GM21515 (cell line): ENCODE measurements around the gene C4orf50.
"Not testable (repeated sequence)": the region's sequence is repeated elsewhere in the genome, so short reads cannot be mapped to it uniquely, and the experiment has no call there.

Experiments used
- ATAC-seq: cut with Tn5 transposase; IDR thresholded peaks from one replicate; pipeline ENCODE4 v1.9.1; 2021; ENCODE audit not compliant: unreplicated experiment

The C4orf50 gene

DNA sequence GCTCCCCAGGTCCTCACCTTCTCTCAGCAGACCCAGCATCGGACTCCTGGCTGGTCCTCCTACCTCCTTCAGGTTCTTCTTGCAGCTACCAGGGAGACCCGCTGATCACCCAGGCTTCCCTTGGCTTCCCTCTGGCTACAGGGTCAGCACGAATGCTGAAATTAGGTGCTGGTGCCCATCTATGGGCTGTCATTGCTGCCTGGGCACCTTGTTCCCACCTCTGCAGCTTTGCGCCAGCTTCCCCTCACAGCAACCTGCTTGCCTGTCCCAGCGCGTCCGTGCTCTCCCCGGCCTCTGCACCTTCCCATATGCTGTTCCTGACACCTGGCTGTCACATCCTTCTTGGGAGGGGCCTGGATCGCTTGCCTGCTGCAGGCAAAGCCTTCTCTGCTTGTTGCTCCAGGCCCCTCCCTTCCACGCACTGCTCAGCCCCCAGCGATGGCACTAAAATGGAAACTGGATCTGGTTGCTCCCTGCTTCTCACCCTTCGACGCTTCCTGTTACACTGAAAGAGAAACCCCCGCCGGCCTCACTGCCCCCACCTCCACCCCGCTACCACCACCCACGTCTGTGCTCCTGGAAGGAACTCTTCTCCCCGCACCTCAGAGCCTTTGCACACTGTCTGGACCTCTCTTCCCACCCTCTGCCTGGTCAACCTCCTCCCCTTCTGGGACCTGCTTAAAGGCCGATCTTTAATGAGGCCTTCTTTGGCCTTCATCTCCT is 22.2 kb downstream of the C4orf50 start:
- ATAC-seq, result no peak

DNA sequence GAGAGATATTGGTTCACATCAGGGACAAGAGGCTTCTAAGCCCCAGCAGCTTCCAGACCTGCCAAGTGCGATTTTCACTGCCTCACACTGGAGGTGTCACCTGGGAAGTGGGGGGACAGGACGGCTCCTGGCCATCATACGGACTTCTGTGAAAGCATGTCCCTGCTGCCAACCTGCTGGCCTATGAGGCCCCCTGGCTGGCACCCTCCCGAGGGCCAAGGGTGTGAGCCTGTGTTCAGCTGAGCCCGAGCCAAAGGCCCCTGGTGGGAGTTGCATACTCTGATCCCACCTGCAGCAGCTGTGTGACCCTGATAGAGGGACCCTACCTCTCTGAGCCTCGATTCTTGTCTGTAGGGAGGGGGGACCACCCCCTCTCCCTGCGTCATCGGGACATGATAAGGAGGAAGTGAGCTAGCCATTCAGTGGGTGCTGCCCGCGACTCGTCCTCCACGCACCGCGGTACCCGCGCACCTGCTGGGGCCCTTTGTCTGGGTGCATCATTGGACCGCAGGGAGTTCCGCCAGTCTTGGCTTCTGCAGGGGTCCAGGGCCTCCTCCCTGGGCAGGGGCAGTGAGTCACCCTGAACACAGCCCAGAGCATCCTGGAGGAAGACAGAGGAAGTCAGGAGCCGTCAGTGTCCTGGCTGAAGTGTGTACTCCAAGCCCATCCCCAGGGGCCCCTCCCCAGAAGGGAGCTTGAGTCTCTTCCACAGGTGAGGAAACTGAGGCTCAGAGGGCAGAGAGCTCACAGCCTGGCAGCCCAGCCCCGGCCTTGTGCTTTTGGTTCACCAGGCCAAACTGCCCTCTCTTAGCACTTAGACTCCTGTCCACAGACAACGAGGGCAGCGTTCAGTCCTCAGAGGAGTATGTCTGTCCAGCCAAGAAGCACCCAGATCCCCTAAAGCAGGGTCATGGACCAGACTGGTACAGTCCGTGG is 24.1 kb downstream of the C4orf50 start:
- no peak for ATAC-seq

DNA sequence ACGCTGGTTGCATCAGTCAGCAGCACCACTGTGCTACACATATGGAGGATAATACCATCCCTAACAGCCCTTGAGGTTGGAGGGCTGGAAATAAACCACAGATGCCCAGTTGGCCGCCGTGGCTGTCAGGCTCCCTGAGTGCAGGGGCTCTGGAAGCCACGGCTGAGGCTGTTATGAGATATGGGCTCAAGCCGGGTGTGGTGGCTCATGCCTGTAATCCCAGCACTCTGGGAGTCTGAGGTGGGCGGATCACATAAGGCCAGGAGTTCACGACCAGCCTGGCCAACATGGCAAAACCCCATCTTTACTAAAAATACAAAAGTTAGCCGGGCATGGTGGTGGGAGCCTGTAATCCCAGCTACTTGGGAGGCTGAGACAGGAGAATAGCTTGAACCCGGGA is 24.9 kb downstream of the C4orf50 start:
- not testable (repeated sequence) for ATAC-seq

DNA sequence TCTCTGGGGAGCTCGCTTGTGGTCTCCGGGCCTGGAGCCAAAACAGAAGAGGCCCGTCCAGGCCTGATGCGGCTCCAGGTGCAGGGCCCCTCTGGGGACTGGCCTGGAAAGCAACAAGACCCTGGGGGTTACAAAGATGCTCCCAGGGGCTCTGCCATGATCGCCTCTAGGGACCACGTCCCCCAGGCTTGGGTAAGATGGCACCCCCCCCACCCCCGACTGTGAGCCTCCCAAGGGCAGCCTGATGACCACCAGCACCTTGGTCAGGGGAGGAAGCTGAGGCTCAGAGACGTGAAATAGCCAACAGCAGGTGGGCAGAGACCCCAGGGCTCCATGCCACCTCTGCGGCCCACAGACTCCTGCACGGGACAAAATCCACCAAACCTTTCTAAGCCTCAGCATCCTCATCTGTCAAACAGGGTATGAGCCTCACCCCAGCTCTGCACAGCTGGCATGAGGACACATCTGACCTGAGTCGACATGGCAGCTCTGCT is 25.4 kb downstream of the C4orf50 start:
- no peak for ATAC-seq

DNA sequence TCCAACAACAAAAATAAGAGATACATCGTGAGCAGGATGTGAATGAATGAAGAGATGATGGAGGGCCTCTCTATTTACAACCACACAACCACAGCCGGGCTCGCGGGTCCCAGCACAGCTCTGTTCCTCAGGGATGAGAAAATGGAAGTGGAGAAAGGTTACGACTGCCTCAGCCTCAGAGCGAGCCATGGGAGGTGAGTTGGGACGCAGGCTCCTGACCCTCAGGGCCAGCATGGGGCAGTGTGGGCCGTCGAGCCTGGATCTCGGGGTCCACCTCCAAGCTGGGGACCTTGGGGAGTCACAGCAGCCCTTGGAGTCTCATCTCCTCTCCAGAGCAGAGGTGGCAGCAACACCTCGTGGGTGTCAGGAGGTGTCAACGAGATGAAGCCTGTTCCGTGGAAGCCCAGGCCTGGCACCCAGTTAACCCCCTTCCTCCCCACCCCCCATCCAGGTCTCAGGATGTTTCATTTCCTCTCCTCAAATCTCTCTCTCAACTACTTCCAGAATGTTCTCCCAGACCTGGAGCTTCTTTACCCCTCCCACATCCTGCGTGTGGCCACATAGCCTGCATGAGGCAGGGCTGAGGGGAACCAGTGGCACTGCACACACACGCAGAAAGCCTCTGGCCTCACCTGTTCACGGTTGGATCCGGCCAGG is 25.9 kb downstream of the C4orf50 start:
- no peak for ATAC-seq

DNA sequence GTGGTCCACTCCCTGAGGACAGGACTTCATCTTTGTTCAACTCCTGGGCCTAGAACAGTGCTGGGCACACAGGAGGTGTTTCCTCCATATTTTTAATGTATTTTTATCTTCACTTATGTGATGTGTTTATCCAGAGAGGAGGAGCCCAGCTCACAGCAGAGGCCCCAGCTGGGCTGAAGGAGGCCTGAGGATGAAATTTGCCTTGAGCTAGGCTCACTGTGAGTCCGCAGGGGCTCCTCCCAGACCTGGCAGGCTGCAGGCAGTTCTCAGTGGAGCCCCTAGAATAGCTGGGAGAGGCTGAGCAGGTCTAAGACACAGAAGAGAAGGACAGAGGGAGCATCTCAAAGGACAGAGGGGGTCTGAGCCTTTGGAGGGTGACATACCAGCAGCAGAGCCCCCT is 26.8 kb downstream of the C4orf50 start:
- no peak for ATAC-seq

DNA sequence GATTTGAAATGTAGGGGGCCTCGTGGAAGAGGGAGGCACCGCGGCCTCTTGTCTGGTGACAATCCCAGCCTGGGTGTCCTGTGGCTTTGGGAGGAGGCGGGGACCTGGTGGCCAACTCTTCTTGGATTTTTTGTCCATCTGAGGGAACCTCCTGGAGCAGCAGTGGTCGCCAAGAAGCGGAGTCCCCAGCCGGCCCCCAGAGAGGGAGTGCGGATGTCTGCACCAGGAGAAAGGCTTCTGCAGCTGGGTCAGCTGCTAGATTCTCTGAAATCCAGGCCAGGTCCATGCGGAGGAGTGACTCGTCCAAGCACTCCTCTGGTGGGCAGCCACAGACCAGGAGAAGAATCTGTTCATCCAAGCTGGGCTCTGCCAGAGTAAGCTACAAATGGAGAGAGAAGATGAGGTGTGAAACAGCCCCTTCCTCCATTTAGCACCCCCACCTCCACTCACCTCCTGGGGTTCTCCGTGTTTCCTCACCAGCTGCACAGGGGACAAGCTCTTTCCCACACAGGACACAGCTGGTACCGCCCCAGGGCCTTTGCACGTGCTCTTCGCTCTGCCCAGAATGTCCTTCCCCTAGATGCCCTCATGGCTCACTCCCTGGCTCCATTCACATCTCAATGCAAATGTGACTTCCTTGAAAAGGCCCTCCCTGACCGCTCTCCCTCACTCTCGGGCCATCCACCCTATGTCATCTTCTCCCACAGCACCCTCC is 27.6 kb downstream of the C4orf50 start:
- no peak for ATAC-seq

DNA sequence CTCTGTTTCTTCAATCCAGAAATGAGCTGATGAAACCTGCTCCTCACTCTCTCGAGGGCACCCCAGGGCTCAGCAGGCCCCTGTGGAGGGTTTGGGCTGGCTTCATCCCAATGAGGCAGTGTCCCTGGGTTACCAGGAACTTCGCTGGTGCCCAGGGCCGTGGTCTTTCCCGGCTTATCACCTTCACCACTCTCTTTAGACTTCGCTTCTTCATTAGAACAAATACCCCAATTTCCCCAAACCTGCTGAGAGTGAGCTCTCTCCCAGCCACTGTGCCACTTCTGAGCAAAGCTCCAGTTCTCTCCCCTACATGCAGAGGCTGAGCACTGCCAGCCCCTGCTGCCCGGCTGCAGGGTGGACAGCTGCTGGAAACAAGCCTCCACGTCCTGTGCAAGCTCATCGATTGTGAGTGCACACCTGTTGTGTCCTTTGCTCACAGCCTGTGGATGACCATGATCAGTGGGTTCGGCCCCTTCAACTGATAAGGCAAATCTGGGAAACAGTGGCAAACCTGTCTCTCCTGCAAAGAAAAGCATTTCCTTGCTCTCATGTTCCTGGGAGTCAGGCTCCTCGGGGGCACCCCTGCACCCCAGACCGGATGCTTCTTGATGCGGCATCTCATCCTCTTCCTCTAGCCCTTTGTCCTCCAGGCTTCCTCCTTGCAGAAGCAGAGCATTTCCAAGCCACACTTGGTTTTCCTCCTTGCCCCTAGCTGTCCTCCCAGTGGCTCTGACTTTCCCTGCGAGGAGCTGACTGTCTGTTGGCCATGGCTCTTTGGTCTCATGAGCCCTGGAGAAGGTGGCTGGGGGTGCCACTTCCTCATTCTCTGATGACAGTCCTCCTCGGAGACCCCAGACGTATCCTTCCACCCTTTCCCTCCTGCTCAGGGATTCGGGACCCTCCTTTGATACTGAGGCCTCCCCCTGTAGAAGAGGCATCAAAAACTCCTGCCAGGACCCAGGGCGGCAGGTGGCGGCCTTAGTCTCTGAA is 28.7 kb downstream of the C4orf50 start:
- ATAC-seq, result no peak

DNA sequence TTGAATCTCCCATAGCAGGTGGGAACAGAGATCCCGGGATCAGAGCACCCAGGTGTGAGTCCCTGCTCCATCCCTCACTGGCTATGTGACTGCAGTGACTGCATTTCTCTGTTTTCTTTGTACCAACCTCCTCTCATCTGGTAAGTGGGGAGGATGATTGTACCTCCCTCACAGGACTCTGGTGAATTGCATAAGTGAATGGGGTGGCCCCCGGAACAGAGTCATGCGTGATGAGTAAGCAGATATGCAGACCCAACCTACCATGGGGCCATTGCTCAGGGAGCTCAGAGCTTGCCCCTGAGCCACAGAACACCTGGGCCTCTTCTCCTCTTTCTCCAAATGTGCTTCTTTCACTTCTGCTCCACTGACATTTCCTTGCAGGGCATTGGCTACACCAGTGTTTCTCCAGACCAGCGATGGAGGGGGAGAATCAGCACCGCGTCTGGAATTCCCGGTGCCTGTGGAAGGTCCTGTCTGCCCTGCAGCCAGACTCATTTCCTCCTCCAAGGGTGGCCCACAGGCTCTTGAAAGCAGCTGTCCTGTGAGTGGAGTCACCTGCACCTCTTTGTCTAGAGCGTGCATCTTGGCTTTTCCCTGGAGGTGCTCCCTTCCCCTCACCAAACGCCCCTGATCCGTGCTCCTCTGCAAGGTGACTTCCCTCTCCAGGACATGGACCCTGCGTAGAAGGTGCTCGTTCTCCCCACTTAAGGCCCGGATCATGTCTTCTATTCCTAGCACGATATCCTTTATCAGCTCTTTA is 30.0 kb downstream of the C4orf50 start:
- no peak for ATAC-seq

DNA sequence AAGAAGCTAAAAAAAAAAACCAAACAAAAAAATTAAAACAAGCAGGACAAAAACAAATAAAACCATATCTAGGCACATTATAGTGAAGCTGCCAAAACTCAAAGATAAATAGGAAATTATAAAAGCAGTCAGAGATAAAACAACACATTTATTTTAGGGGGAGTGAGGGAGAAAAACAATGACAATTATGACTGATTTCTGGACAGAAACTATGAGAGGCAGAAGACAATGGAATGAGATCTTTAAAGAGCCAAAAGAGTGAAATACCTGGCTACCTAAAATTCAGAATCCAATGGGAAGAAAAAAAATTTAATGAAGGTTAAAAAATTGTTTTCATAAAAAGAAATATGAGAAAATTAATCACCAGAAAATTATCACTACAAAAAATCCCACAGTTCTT is 33.4 kb downstream of the C4orf50 start:
- no peak for ATAC-seq

DNA sequence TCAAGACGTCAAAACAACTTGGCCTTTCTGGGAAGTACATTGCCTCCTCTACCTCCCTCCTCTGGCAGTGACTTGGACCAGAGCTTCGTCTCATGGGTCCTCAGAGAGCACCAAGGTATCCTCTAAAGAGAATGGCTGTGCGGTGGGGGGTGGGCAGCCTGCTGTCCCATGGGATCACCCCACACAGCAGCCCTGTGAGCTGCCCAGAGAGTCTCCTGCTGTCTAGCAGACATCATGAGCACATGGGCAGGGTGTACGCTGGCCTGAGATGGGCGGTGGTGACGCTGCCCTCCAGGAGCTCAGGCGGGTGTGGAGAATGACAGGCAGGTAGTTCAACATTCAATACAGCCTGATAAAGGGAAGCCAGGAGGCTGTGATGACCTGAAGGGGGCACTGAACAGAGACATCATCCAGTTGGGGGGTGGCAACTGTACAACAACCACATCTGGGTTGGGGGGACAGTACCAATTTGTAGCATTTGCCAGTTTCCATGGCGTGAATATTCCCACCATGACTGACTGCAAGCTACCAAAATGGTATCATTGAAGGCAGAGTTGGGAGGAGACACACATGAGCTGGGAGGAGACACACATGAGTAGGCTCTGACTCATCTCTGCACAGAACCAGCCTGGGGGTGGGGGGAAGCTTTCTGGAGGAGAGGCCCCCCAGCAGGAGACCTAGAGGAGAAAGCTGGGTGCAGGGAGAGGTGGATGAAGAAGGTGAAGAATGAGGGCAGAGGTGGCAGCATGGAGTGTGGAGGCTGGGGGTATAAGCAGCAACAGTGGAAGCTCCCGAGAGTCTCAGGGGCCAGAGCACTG is 35.9 kb downstream of the C4orf50 start:
- no peak for ATAC-seq

DNA sequence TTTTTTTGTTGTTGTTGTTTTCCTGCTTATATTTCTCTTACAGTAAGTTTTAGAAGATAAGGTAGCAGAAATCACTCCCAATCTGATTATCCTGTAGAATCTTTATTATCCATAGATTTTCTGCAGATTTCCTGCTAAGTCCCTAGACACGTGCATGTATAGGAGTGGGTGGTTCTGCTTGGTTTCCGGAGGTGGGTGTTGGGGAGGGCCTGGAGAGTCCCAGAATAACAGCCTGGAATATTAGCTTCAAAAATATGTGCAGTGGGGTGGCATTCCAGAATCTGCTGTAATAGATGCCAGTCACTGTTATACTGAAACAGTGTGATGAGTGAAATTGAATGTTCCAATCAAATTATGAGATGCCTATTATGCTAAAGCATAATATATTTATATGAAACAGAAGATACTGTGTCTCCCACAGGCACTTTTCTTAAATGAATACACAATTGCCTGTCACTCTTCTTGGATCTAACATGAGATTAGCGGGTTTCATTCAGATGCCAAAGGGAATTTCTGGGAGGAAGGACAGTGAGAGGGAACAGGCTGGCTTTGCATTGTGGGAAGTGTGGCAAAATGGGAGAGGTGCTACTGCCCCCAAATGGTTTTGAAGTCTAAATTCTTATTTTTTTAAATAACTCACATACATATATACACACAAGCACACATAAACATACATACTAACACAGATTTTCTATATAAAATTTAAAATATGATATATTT is 37.6 kb downstream of the C4orf50 start:
- ATAC-seq, result no peak

DNA sequence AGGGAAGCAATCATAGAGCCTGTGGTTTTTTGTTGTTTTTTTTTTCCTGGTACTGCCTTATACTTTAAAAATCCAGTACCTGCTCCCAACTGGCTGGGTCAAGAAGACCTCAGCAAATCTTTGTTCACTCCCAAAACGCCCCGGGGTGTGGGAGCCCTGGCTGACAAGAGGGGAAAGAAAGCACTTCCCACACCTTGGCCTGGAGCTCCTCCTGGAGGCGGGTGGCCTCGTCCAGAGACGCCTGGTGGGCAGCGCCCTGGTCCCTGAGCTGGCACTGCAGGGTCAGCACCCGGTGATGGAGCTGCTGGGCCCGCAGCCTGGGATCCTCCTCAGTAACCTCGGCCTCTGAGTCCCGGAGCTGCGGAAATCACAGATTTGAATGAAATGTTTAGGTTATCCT is 38.2 kb downstream of the C4orf50 start:
- no peak for ATAC-seq

DNA sequence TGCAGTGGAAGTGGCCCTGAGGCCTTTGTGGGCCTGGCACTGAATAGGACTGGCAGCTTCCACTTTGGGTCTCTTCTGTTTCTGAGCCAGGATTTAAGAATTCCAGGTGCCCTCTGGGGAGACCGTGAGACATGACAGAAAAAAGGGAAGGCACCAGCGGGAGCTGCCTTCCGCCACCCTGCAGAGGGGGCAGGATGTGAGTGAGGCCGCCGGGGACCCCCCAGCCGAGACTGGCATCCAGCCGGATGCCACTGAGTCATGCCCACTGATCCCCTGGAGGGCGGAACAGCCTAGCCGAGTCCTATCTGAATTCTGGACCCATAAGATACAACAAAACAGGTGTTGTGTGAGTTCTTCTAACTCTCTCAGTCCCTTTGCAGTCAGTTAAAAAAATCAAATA is 41.3 kb downstream of the C4orf50 start:
- no peak for ATAC-seq

DNA sequence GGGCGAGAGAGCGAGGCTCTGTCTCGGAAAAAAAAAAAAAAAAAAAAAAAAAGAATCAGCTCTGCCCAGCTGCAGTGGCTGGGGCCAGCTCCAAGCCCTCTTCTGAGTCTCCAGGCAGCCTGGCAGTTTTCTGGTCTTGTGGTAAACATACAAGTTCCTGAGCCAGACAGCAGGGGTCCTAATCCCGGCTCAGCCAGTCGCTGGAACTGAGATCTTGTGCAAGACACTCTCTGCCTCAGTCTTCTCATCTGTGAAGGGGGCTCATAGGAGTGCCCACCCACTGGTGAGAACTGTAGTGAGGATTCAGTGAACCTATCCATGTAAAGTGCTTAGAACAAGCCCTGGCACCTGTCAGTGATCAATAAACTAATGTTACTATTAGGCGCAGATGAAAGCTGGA is 41.8 kb downstream of the C4orf50 start:
- no peak for ATAC-seq

DNA sequence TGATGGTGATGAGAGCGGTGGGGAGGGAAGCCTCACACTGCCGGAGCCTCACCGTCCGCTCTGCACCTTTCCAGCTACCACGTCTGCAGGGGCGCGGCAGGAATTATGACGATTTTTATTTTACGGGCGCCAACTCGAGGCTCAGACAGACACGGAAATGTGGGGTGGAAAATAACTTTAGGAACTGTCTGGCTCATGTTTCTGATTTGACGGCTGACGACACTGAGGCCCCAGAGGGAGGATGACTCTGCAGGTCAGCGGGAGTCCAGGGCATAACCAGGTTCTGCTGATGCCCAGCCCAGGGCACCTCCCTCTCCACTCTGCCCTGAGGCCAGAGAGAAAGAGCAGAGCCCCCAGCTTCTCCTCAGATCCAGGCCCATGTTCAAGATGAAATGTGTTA is 43.9 kb downstream of the C4orf50 start:
- no peak for ATAC-seq

DNA sequence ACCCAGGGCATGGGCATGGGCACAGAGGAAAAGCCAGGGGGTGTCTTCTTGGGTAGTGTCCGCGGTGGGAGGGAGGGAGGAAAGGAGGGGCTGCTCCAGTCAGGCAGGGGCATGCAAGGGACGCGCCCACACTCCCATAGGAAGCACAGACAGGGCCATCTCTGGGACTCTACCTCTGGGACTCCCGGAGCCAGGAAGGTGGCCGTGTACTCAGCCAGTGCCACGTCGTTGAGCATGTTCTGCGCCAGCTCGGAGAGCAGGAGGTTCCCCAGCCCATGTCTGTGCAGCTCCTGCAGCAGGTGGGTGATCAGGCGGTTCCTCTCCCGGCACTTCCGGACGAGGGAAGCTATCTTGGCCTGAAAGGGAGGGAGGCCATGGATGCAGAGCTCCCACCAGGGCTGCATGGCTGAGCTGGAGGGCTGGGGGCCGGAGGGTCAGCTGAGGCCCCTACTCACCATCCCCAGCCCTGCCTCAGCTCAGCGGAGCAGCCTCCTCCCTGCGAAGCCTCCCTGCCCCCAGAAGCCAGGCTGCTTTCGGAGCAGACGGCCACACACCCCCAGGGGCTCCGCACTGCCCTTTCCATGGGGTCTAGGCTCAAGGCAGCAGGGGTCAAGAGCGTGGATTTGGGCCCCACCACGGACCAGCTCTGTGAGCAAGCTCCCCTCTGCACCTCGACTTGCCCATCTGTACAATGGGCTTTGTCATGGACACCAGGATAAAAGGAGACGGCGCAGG is 44.6 kb downstream of the C4orf50 start:
- ATAC-seq, result no peak
